Lung (tissue), 12 donors: ENCODE results near the gene TGFBR2. TPM values are rescaled to one million over a fixed set of nuclear protein-coding genes. Genes with fewer than 3 reads are reported as not detected.

Source experiments
- ATAC-seq: fragments of 200-7000 bp; cut with Tn5 transposase; one replicate; pipeline ENCODE4 v1.9.1; 2020; ENCODE audit warnings: moderate number of reproducible peaks; ENCODE audit not compliant: insufficient read depth, low FRiP score
- DNase-seq, 3 donors: peaks; one replicate each; pipeline ENCODE4 v3.0.0-alpha.2; 2013 to 2017
- H3K27ac ChIP-seq, 2 donors: one replicate each; pipeline ENCODE4 v1.5.1; 2013; ENCODE audit warnings: mild to moderate bottlenecking in 2 of 2, moderate library complexity in 2 of 2, control low read depth in 1 of 2, inconsistent platforms in 1 of 2, low read depth in 1 of 2, low read length in 1 of 2
- H3K27me3 ChIP-seq, 3 donors: one replicate each; pipeline ENCODE4 v1.5.1; 2013; ENCODE audit warnings: low read length in 2 of 3; ENCODE audit not compliant: control insufficient read depth in 3 of 3, insufficient read depth in 3 of 3
- H3K36me3 ChIP-seq, 4 donors: one replicate each; pipeline ENCODE4 v1.5.1; 2013; ENCODE audit warnings: low read length in 4 of 4, mild to moderate bottlenecking in 1 of 4, moderate library complexity in 1 of 4; ENCODE audit not compliant: control insufficient read depth in 4 of 4, insufficient read depth in 4 of 4
- H3K4me1 ChIP-seq, 5 donors: one replicate each; pipeline ENCODE4 v1.5.1; 2013; ENCODE audit warnings: low read length in 5 of 5, mild to moderate bottlenecking in 2 of 5, moderate library complexity in 1 of 5; ENCODE audit not compliant: control insufficient read depth in 5 of 5, insufficient read depth in 5 of 5
- H3K4me3 ChIP-seq: one replicate; pipeline ENCODE4 v1.5.1; 2013; ENCODE audit warnings: mild to moderate bottlenecking, control low read depth, moderate library complexity
- H3K9ac ChIP-seq, 2 donors: one replicate each; pipeline ENCODE4 v1.5.1; 2013; ENCODE audit warnings: low read length in 2 of 2, control low read depth in 1 of 2; ENCODE audit not compliant: insufficient read depth in 1 of 2
- H3K9me3 ChIP-seq, 4 donors: one replicate each; pipeline ENCODE4 v1.5.1; 2013; ENCODE audit warnings: low read length in 3 of 4, mild to moderate bottlenecking in 1 of 4, moderate library complexity in 1 of 4; ENCODE audit not compliant: control insufficient read depth in 4 of 4, insufficient read depth in 3 of 4
- CTCF ChIP-seq: IDR thresholded peaks from 2 replicates; pipeline ENCODE4 v1.5.1; 2012; ENCODE audit warnings: mild to moderate bottlenecking; ENCODE audit errors: control extremely low read depth, extremely low read depth
- WGBS, 2 donors: extraction: QIAGEN DNeasy Blood & Tissue Kit; methylation state at CpG; one replicate each; pipeline ENCODE4 v1.1.7; 2013; 5-methylcytosine and 5-hydroxymethylcytosine counted together
- polyA plus RNA-seq, 2 donors: library from polyadenylated mRNA; stranded (reverse); fragments of 200-250 nt; gene quantifications; one replicate each; pipeline ENCODE4 v1.2.1, GENCODE V29; 2013
- total RNA-seq, 2 donors: library from RNA; depleted of rRNA in 1 of 2; stranded (reverse); fragments of >200 nt in 1 of 2; gene quantifications; one replicate each; pipeline ENCODE4 v1.2.1, GENCODE V29; 2014 to 2021
- donor health status: control.
- donor health status: control.
- donor health status: Bipolar disorder and iron deficiency.
- donor health status: healthy.
- donor health status: DM: yes; HTN: yes; CAD: no.

Gene TGFBR2
- total and polyA plus RNA-seq, 4 donors: 31.1 to 232 (median 163) TPM

GRCh38 chr3:30690199-30690598 is 83.8 kb downstream of the TGFBR2 start:
- TF ChIP-seq CTCF: no peak
- Histone ChIP-seq H3K9me3 (no peaks in the 10 kb centered on the region), H3K4me1 (peaks cover 12 to 32% (median 22%) of the 10 kb centered on the region in 5 donors), H3K27me3 (no peaks in the 10 kb centered on the region), H3K4me3 (no peak overlapping the region), H3K27ac (peak overlapping the region in 1 of 2 donors; percentile 38), H3K36me3 (peaks cover 20 to 31% (median 25%) of the 10 kb centered on the region in 4 donors), H3K9ac (no peak overlapping the region)
- DNase-seq: no peak
- WGBS, 2 donors: 80 to 88% methylated on average over 2 of the region's 2 CpGs
- no peak for ATAC-seq

GRCh38 chr3:30691249-30691880 is 85.0 kb downstream of the TGFBR2 start:
- 63 to 80% methylated on average over 10 of the region's 10 CpGs for WGBS, 2 donors
- Histone ChIP-seq H3K4me3 (no peak overlapping the region), H3K9ac (no peak overlapping the region), H3K36me3 (peaks cover 20 to 38% (median 29%) of the 10 kb centered on the region in 4 donors), H3K27me3 (no peaks in the 10 kb centered on the region), H3K27ac (peak overlapping the region; percentile 46 to 68), H3K4me1 (peaks cover 12 to 38% (median 22%) of the 10 kb centered on the region in 5 donors), H3K9me3 (no peaks in the 10 kb centered on the region)
- ATAC-seq (no peak), DNase-seq (peak; percentile 58 to 60 (median 58))
- no peak for TF ChIP-seq CTCF

GRCh38 chr3:30691944-30692343 is 85.5 kb downstream of the TGFBR2 start:
- peaks cover 20 to 42% (median 30%) of the 10 kb centered on the region in 4 donors for H3K36me3 ChIP-seq
- WGBS, 2 donors: 84 to 88% methylated on average over 1 of the region's 1 CpG
- no peak for DNase-seq
- H3K9ac ChIP-seq: no peak overlapping the region
- H3K4me1 ChIP-seq: peaks cover 12 to 44% (median 23%) of the 10 kb centered on the region in 5 donors
- TF ChIP-seq CTCF: no peak
- no peak for ATAC-seq
- no peaks in the 10 kb centered on the region for H3K27me3 ChIP-seq
- no peak overlapping the region for H3K27ac ChIP-seq
- no peaks in the 10 kb centered on the region for H3K9me3 ChIP-seq
- no peak overlapping the region for H3K4me3 ChIP-seq
